ENCODE data around the gene SEC61A2.
"Not testable (repeated sequence)": the region's sequence is repeated elsewhere in the genome, so short reads cannot be mapped to it uniquely, and the experiment has no call there.

The SEC61A2 gene

DNA sequence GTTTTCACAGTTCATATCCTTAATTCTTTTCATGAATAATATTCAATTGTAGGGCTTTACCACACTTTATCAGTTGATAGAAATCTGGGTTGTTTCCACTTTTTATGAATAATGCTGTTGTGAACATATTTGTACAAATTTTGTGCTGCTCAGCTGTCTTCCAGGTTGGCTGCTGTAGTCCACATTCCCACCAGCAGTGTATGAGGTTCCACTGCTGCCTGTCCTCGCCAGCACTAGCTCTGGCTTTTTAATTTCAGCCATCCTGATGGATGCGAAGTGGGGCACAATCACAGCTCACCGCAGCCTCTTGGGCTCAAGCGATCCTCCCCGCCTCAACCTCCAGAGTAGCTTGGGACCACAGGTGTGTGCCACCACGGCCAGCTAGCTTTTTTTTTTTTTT lies 33.5 kb downstream of the SEC61A2 start:
- no peak for DNase-seq

DNA sequence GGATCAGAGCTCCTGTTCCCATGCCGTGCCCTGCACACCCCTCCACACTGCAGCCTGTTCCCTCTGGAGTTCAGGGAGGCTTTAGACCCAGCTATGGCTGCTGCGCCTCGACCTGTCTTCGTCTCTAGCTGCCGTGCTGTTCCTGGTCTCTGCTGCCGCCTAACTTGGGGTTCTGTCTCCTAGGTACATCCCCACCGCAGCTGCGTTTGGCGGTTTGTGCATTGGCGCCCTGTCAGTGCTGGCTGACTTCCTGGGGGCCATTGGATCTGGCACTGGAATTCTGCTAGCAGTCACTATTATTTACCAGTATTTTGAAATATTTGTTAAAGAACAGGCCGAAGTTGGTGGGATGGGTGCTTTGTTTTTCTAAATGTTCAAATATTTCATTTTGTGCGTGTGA lies 34.6 kb downstream of the SEC61A2 start:
- DNase-seq = no peak

DNA sequence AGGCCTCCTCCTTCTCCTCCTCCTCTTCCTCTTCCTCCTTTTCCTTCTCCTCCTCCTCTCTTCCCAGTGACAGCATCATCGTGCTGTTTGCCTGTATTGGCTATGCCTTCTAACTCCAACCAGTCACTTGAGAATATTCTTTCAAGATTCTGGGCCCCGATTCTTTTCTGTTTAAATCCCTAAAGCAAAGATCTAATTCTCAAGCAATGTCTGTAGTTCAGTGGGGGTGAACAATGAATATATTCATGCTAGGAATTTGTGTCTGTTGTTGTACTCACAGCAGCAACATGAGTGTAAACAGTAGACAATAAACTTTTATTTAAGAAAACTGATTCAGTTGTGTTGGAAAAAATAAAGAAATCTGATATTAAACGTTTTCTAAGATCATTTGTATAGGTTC lies 35.6 kb downstream of the SEC61A2 start:
- no peak for DNase-seq

DNA sequence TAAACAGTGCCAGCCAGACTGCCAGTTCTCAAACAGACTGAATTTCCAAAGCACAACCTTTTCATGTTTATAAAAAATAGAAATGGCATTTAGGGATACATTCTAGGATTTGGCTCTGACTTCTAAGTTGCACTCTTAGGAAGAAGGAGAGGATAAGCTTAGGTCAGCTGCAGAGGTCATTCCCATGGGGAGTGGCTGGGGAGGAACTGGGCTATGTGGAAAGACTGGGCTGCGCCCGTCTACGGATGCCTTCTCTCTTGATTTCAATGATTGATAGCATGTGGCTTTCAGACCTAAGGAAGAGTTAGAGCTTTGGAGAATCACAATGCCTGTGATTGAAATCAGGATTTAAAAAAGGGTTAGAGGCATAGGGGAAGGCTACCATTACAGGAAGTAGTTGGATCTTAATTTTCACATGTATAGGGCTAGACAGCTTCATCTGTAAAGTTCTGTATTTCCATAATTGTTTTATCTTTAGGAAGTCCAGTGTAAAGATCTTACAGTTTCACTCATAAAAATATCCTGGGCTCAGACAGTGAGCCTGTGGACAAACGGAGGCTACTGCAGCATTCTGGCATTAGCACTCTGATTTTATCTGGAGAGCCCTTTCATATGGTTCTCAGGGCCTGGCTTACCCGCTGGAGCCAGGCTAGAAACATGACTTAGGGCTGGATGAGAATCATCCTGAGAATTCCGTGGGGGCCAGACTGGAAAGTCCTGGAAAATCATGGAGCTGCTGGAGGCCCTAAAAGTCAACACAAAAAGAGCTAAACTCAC lies 36.7 kb downstream of the SEC61A2 start:
- DNase-seq = no peak

DNA sequence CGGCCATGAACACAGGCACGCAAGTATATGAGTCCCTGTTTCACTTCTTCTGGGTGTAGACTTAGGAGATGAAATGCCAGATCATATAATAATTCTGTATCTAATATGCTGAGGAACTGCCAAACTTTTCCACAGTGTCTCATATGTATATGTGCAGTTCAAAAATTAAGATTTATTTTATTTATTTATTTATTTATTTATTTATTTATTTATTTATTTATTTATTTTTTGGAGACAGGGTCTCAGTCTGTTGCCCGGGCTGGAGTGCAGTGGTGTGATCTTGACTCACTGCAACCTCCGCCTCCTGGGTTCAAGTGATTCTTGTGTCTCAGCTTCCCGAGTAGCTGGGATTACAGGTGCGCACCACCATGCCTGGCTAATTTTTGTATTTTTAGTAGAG lies 42.0 kb downstream of the SEC61A2 start:
- DNase-seq = not testable (repeated sequence)

DNA sequence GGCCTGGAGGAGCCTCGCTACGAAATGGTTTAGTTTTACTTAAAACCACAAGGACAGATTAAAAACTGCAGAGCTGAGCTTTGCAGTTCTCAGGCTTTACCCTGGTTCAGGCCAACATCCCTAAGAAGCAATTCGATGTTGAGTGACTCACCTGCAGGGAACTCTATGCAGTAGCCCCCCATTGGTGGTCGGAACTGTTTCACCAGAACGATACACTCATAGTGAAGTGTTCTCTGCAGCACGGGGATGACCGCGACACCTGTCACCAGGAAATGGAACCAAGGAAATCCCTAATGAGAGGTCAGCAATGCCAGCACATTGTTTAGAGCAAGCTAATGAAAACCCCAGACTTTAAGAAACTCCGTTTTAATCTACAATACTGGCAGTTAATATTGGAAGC lies 48.2 kb downstream of the SEC61A2 start:
- DNase-seq = no peak

DNA sequence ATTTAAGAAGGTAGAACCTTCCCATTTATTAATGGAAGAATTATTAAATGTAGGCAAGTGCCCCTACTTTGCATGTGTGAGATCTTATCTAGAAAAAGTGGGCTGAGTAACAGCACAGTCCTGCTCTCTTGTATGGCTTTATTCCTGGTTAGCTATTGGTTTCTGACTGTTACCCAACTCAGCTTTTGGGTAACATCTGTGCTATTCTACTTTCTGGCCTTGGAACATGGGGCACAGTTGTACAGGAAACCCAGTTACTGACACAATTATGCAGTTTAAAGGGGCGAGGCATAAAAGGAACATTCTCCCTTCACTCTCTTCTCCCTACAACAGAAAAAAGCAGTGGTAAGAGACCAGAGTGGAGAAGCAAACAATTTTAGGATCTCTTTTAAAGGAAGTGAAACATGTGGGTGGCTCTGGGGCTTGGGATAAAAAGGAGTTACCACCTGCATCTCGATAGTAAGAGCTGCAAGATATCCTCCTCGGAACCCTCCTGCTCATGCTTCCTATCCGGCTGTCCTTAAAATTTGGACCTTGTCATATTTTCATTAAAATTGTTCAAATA lies 50.2 kb downstream of the SEC61A2 start:
- no peak for DNase-seq

DNA sequence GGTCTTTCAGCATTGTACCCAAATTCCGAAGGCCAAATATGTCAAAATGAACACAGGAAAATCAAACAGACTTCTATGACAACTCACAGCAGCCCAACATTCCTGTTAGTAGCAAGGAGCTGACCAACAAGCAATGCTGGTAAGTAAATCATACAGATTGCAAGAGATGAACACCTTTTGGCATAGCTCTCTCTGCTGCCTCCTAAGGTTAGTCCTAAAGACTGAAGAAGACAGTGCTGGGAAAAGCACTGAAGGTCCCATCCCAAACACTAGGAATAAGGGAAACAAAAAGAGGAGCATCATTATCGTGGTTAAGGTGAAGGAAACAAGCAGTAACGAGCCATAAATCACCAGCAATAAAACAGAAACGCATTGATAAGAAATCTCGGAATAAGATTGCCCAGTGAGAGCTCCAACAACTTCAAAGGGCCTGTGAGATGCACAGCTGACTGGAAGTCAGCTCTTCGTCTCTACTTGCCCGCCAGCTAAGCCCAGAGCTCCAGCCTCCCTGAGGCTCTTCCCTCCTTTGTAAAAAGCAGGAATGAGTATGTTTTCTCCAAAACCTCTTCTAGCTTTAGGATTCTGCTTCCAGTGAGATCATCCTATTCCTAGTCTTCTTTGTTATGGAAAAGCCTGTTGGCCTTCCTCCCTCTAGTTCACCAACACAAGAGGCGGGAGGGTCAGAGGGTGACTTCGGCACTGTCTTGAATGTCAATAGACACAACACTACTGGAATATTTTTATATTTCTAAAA lies 50.9 kb downstream of the SEC61A2 start:
- DNase-seq = no peak

DNA sequence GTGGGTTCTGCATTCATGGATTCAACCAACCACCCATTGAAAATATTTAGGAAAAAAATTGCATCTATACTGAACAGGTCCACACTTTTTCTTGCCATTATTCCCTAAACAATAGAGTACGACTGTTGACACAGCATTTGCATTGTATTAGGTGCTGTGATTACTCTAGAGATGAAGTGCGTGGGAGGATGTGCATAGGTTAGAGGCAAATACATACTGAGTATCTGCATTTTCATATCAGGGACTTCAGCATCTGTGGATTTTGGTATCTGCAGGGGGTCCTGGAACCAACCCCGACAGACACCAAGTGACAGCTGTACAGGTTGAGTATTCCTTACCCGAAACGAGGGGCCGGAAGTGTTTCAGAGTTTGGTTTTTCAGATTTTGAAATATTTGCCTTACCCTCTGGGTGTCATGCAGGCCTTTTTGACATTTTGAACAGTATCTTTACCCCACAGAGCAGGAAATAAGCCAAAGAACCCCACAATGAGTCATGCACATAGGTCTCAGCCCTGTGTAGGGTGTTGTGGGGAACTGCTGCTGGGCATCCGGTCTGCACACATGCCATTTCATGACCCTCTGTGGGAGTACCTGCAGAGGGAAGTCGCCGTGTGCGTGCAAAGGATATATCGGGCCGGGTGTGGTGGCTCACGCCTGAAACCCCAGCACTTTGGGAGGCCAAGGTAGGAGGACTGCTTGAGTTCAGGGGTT lies 51.7 kb downstream of the SEC61A2 start:
- peak; percentile 63 to 64 for DNase-seq

DNA sequence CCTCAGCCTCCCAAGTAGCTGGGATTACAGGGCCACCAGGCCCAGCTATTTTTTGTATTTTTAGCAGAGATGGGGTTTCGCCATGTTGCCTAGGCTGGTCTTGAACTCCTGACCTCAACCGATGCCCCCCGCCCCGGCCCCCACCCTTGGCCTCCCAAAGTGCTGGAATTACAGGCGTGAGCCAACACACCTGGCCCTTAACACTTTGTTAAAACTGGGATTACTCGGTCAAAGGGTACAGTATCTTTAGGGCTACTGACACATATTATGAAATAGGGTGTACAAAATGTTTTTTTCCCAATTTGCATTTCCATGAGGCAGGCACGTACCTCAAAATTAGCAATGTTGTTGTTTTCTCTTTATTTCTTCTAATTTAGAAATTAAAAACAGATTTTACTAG lies 54.7 kb downstream of the SEC61A2 start:
- no peak for DNase-seq

DNA sequence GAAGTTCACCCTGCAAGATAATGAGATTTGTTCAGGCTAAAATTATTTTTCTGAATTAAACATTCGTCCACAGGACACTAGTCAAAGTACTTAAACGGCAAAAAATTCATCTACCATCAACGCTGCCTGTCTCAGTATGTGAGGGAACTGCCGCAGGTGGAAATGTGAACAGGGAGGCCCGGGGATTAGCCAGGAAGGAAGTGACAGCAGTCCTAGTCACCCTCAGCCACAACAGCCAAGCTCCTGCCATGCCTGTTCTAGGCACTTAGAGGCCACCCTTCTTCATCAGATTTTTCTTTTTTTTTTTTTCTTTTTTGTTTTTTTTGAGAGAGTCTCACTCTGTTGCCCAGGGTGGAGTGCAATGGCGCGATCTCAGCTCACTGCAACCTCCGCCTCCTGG lies 56.8 kb downstream of the SEC61A2 start:
- DNase-seq = peak; percentile 20 to 22

DNA sequence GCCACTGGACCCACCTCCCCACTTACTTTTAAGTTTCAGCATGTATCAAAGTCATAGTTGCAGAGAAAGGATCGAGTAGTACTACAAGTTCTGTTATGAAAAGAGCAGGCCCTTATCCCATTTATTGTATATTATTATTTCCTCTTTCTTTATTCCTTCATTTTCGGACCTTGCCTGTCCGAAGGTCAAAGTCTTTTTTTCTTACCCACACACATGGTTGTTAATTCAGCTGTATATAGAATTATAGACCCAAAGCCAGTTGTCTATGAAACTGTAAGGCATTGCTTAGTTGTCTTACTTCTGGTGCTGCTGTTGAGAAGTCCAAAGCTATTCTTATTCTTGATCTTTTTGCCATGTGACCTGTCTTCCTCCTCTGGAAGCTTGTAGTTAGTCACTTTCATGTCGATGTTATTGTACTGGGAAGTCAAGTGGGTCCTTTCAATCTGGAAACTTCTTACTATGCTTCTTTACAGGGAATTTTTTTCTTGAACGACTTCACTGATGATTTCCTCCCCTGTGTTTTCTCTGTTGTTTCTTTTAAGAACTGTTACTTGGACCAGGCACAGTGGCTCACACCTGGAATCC lies 57.9 kb downstream of the SEC61A2 start:
- no peak for DNase-seq

DNA sequence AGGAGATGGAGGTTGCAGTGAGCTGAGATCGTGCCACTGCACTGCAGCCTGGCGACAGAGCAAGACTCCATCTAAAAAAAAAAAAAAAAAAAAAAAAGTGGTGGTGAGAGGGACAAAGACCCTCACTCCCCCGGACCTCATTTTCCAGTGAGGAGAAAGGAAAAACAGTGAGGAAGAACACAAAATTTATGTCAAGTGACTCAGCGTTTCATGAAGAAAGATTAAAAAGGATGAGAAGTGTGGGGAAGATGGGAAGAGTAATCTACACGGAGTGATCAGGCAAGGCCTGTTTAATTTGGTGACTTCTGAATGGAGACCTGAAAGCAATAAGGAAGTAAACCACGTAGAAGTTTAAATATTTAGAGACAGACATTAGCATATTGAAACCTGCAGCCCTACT lies 59.2 kb downstream of the SEC61A2 start:
- no peak for DNase-seq

DNA sequence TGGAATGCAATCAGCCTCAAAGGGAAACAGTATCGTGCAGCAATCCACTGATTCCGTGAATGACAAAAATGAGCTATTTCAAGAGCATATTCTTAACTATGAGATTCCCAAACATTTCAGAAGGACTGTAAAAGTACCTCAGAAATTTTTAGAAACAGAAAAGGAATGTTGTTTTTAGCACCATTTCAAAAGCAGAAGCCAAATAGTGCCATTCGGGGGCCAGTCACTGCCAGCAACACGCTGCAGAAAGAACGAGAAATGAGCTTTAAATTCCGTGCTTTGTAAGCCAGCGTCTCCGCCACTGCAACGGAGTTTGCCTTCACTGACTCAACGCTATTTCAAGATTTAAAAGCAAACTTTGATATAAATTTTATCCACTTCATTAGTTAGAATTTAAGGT lies 59.9 kb downstream of the SEC61A2 start:
- DNase-seq = no peak

DNA sequence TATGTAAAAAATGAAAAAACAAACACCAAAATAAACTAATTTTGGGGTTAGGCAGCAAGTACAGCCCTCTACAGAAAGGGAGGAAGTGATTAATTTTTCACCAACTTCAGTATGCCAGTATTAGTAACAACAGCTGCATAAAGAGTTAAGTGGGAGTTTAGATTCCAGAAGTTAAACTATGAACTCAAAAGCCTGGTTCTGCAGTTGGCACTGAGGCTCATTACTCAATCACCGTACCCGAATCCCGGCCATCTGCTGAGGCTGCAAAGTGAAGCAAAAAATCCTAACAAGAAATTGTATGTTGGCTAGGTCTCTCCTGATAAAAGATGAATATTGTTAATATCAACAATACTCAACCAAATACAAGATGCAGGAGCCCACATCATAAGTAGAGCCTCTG lies 62.2 kb downstream of the SEC61A2 start:
- DNase-seq = no peak

DNA sequence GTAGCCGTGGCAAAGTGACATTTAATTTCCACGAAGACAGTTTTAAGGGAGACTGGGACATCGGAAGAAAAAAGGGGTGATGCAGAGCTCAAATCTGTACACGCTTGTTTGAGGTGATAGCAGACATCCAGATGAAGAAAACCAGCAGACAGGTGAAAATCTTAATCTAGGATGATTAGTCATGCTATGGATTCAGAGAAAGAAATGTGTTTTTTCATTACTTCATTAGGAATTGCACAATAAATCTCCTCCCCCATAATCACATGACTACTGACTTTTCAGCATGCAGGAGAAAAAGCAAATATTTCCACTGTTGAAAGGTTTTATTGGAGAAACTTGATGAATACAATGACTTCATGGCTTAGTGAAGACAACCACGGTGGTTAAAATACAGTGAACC lies 63.7 kb downstream of the SEC61A2 start:
- no peak for DNase-seq

DNA sequence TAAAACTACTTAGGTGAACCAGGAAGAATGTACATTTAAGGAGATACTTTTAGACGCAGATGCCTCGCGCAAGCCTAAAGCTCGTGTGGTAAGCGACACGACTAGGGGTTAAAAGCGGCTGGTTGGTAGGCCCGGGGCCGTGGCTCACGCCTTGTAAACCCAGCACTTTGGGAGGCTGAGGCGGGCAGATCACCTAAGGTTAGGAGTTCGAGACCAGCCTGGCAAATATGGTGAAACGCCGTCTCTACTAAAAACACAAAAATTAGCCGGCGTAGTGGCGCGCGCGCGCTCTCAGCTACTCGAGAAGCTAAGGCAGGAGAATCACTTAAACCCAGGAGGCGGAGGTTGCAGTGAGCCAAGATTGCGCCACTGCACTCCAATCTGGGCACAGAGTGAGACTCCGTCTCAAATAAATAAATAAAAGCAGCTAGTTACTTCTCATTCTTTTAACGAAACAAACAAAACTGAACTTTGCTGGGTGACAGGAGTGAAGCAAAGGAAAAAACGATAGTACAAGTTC lies 65.3 kb downstream of the SEC61A2 start:
- DNase-seq = peak; percentile 21 to 39

DNA sequence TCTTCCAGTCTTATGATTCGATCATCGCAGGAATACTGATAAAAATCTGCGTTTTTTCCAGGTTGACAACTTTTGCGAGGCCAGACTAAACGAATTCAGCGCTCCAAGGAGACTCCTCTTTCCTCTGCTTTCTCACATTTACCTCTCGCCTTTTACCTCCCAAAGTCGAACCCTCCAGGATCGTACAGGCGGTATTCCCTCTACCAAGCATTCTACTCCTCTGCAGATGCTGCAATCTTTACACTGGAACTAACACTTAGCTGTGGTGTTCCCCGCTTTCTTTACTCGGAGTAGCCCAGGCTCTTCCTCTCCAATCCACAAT lies 65.8 kb downstream of the SEC61A2 start:
- DNase-seq = no peak

DNA sequence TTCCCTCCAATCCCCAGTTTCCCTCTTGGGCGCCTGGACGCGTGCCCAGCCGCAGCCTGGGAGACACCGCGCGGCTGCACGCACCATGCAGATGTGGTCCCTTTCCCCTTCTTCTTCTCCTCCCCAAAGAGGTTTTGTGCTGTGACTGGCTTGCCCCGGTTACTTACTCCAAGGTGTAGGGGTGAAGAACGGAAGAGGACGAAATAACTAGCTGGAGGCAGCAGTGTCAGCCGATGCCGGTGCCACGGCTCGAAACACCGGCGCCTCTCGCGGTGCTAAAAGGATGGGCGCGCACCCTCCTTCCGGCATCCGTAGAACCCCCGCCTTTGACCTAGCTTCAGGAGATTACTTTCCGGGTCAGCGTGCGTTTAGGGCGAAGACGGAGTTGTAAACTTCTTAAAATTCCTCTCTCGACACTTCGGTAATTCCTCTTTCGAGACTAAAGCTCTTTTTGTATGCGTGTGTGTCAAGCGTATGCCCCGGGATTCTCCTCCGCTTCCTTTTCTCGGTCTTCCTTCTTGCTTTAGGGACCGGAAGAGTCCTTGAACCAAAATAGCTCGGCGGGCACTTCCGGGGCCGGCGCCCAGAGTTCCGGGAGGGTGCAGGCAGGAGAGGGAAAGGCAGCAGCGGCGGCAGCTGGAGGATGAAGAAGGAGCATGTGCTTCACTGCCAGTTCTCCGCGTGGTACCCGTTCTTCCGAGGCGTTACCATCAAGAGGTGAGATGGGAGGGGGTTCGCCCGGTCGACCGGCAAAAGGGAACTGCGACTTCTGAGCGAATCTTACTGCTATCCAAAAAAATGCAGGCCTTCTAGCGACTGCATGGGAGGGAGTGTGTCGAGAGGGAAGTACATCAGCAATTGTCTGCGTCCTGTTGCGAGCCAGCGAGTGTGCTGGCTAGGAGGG lies 66.4 kb downstream of the SEC61A2 start, which contains the start of the genes CDC123 and NUDT5:
Gene CDC123, plus strand, starts transcription at position 586 of the 904 bp plus-strand sequence. Its CDS starts 58 bp downstream, at position 644.
Gene NUDT5, minus strand, starts transcription at position 289 of the 904 bp plus-strand sequence. CDS start 9,600 bp downstream, outside the sequence.
- peak; percentile 86 to 88 for DNase-seq

DNA sequence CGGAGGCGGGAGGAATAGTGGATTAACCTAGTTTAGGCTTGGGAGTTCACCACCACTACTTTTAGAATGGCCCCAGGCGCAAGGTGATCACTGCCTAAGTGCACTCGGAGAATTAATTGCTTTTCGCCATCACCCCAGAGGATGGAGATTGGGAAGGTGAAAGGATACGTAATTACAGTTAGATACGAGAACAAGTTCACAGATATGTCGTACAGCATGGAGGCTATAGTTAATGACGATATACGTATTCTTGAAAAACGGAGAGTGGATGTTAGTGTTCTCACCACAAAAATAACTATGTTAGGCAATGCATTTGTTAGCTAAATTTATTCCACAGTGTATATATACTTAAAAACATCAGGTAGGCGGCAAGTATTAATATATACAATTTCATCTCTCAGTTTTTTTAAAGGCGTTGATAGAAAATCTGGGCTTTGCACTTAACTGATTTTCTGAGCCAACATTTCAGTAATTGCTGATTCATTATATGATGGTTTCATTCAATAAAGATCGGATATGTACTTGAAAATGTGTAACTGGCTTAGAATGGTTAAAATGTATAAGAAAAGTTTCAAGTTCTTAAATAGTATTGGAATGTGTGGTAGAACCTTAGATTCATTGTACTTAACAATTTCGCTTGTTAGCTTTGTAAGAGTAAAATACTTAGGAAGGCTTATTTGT lies 67.2 kb downstream of the SEC61A2 start:
- DNase-seq = no peak

DNA sequence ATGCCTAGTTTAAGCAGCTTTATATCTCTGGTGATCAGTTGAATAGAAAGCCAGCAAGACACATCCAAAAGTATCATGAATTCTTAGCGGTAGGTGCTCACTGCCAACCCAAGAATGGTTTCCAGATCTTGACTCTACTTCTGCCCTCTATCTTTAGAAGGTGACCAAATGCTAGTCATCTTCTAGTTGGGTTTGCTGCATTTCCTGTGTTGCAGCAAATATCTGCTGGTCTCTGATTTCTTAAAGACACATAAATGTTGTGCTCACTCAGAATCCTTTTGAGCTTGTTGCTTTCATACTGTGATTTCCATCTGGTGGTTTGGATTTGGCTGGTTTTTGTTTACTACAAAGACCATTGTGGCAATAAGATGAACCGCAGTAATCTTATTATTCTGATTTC lies 68.7 kb downstream of the SEC61A2 start:
- DNase-seq = no peak

All from stimulated activated CD4-positive, alpha-beta T cell treated with anti-CD3 and anti-CD28 coated beads, Interleukin-2, amount 100 ng/mL, for 24 hours (primary cell).